Forelimb muscle (tissue), 1 donor: ENCODE results near the gene PTN. TPM values are rescaled to one million over a fixed set of nuclear protein-coding genes. Genes with fewer than 3 reads are reported as not detected.
"Not testable (repeated sequence)": the region's sequence is repeated elsewhere in the genome, so short reads cannot be mapped to it uniquely, and the experiment has no call there.

Experiments
- DNase-seq: peaks from one replicate; pipeline ENCODE4 v3.0.0-alpha.2; 2013; ENCODE audit warnings: low read depth
- polyA plus RNA-seq: library from polyadenylated mRNA; unstranded; fragments of 120-200 nt; gene quantifications from one replicate; pipeline ENCODE4 v1.2.1, GENCODE V29; 2013; ENCODE audit not compliant: insufficient read length

PTN gene
- polyA plus RNA-seq, 1 donor = 44.9 TPM

- not testable (repeated sequence) for DNase-seq
Observed at GRCh38 chr7:137268001-137268865, 75.3 kb downstream of the PTN start.

GRCh38 chr7:137266764-137267163 is 76.8 kb downstream of the PTN start:
- no peak for DNase-seq

- not testable (repeated sequence) for DNase-seq
Observed at GRCh38 chr7:137265480-137265879, 78.1 kb downstream of the PTN start.

GRCh38 chr7:137262599-137262998 is 80.9 kb downstream of the PTN start:
- DNase-seq = no peak

GRCh38 chr7:137258552-137258951 is 85.0 kb downstream of the PTN start:
- no peak for DNase-seq

- DNase-seq = no peak
Observed at GRCh38 chr7:137254766-137255165, 88.8 kb downstream of the PTN start.

- DNase-seq = no peak
Observed at GRCh38 chr7:137245890-137246289, 97.6 kb downstream of the PTN start.

GRCh38 chr7:137245186-137245585 is 98.3 kb downstream of the PTN start:
- no peak for DNase-seq

- DNase-seq = no peak
Observed at GRCh38 chr7:137243741-137244140, 99.8 kb downstream of the PTN start.

- no peak for DNase-seq
Observed at GRCh38 chr7:137242616-137243015, 100.9 kb downstream of the PTN start.

- DNase-seq = no peak
Observed at GRCh38 chr7:137241655-137242360, 101.7 kb downstream of the PTN start.

- DNase-seq = not testable (repeated sequence)
Observed at GRCh38 chr7:137239186-137239585, 104.3 kb downstream of the PTN start.

- DNase-seq = no peak
Observed at GRCh38 chr7:137235434-137235833, 108.1 kb downstream of the PTN start.

- DNase-seq = no peak
Observed at GRCh38 chr7:137231167-137231566, 112.4 kb downstream of the PTN start.

GRCh38 chr7:137221467-137221866 is 122.1 kb downstream of the PTN start:
- no peak for DNase-seq

GRCh38 chr7:137213744-137214143 is 129.8 kb downstream of the PTN start:
- no peak for DNase-seq

- no peak for DNase-seq
Observed at GRCh38 chr7:137209151-137209817, 134.2 kb downstream of the PTN start.

GRCh38 chr7:137206770-137207169 is 136.8 kb downstream of the PTN start:
- no peak for DNase-seq

- no peak for DNase-seq
Observed at GRCh38 chr7:137204246-137204645, 139.3 kb downstream of the PTN start.

- DNase-seq = no peak
Observed at GRCh38 chr7:137203351-137203750, 140.2 kb downstream of the PTN start.

GRCh38 chr7:137196648-137197047 is 146.9 kb downstream of the PTN start:
- DNase-seq = no peak

- no peak for DNase-seq
Observed at GRCh38 chr7:137195996-137196395, 147.5 kb downstream of the PTN start.
